HG03139 (cell line): ENCODE measurements around the gene SYT5.
"Not testable (repeated sequence)": the region's sequence is repeated elsewhere in the genome, so short reads cannot be mapped to it uniquely, and the experiment has no call there.

Experiments
- ATAC-seq: cut with Tn5 transposase; IDR thresholded peaks from one replicate; pipeline ENCODE4 v1.9.1; 2021; ENCODE audit not compliant: unreplicated experiment

SYT5 gene

DNA sequence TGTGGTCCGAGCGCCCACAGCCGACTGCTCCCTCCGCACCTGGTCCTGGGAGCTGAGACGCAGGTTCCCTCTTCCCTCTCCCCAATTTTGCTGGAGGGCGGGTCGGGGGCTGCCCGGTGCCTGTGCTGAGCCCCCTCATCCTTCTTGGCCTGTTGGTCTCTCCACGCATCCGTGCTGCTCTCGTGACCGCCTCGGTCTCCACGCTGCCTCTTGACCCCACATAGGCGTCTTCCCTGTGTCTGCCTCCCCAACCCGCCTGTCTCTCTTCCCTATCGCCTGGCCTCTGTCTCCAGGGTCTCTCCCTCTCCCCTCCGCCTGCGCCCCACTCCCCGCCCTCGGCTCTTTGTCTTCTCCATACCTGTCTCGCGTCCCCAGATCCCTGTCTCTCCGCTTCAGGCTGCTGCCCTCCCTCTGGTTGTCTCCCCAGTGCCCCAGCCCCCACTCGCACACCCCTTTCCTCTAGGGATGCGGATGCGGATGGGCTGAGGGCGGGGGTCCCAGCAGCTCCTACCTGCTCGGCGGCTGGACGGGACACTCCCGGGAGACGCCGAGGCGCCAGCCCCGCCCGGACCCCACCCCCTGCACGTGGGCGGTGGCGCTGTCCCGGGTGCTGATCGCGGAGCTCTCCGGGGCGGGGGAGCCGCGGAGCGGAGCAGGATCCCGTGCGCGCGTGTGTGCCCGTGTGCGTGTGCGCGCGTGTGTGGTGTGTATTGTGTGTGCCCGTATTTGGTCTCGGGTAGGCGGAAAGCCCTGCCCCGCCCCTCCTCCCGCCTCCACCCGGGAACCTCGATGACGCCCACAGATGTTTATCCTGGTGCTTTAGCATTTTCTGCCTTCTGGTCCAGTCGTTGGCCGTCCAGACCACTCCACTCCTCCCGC, at the start of gene SYT5:
Gene SYT5 (minus strand): TSS at position 684 of the 879 bp plus-strand sequence. CDS start 1,248 bp downstream, outside the sequence.
- no peak for ATAC-seq

DNA sequence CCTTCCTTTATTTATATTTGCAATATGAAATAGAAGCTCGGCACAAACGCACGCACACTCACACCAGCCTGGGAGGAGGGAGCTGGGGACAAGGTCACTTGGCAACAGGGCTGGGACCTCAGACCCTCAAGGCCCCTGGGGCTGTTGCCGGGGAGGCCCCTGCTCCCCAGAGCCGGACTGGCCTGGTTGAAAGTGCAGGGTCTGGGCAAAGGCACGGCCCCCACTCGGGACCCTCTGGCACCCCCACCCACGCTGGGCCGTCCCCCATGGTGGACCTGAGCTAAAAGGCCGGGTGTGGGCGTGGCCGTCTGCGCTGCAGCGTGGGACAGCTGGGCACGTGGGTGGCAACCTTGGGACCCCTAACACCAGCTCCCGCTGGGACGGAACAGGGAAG, 49.7 kb upstream of the SYT5 start:
- no peak for ATAC-seq

DNA sequence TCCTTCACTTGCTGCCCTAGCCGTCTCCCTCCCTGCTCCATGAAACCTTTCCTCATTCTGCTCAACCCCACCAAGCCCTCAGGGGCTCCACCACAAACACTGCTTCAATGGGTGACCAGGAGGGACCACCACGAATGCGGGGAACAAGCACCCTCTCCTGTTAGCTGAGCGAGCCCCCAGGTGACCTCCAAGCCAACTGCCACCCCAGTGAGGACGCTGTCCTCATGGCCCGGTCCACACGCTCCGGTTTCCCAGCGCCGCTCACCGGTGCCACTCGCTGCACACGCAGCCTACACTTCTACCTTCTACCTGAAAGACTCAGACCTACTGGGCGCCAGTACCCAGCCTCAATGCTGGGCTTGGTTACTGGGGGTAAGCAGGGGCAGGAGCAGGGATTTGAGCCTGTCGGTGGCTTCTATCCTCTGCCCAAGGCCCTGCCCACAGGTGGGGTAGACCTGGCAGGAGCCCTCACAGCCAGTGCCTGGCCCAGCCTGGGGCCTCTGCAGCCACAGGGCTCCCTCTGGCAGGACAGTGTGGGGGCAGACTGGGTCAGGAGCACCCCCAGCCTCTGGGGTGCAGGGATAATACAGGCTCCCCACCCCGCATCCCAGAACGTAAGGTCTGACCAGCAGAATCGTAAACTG, 49.2 kb upstream of the SYT5 start:
- no peak for ATAC-seq

DNA sequence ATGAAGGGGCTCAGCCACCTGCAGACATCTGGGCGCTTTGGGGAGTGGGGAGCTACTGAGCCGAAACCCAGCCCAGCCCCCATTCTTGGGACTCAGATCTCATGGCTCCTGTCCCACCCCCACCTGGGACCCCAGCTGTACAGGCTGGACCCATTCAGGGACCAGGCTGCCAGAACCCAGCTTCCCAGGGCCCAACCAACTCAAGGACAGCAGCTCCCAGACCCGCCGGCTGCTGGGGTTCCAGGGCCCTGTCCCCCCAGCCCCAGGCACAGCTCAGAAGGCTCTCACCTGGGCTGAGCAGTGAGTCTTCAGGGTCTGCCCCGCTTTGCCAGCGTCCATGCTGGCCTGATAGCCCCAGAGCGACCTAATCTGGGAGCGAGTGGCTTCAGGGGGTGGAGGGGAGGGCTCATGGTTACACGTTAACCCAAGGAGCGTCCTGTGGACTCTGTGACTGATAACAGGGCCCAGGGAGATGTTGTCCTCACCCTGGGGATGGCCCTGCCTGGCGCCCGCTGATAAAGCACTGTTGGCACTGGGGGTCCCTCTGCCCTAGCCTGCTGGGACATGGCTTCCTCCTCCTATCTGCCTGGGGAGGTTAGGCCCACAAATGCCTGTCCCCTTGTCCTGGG, 48.4 kb upstream of the SYT5 start, which contains the start of gene TMEM86B:
Gene TMEM86B (minus strand): TSS at position 361 of the 629 bp plus-strand sequence. CDS start 22 bp downstream, at position 339.
- no peak for ATAC-seq

DNA sequence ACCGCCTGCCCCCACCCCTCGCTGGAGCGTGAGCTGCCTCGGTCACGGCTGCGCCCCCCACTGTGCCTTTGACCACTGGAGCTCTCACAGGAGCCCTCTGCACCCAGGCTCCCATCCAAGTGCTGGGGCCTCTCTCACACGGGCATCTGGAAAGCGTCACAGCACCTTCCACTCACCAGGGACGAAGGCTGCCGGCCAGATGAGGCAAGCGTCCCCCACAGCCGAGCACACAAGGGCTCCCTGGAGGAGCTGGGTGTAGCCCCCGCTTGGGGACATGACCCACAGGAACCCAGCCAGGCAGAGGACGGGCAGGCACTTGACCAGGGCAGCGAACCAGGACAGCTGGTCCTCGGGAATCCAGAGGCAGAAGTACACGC, 47.9 kb upstream of the SYT5 start:
- no peak for ATAC-seq

DNA sequence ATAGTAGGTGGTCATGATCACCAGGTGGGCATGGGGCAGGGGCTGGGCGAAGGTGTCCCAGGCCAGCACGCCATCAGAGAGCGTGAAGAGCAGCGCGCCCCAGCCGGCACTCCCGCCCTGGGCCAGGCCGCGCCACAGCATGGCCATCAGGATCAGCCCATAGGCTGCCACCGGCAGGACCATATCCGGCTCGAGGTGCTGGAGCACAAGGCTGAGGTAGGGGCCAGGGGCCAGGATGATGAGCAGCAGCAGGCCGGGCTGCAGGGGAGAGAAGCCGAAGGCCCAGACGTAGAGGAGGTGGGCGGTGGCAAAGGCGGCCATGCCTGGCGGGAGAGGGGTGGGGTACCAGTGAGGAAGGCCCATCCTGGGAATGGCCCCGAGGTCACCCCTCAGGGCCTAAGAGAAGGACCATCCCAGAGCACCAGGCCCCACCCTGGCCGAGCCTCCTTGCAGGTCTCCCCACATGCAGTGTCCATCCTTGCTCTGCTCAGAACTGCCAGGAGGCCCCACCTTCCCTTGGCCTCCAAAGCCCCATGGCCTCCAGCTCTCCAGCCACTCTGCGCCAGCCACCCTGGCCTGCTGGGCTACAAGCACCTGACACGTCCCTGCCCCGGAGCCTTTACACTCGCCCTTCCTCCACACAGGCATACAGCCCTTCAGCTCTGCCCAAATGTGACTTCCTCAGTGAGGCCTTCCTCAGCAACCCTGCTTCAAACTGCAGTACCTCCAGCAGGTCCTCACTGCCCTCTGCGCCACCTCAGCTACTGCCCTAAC, 47.3 kb upstream of the SYT5 start:
- ATAC-seq, result no peak

DNA sequence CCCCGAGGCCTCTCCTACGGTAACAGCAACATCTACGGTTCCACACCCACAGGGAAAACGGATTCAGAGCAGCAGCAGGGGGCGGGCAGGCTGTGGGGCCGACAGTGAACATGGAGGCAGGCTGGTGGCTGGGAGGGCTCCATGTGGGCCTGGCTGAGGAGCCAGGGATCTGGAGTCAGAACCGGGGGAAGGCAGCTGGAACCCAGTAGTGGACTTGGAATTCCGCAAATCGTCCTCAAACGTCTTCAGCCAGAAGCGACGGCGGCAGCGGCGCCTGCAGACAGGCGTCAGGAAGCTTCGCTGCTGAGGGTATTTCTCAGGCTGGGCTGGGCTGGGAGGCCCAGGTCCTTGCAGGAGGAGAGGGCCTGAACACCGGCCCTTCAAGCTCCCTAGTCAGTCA, 46.7 kb upstream of the SYT5 start:
- no peak for ATAC-seq

DNA sequence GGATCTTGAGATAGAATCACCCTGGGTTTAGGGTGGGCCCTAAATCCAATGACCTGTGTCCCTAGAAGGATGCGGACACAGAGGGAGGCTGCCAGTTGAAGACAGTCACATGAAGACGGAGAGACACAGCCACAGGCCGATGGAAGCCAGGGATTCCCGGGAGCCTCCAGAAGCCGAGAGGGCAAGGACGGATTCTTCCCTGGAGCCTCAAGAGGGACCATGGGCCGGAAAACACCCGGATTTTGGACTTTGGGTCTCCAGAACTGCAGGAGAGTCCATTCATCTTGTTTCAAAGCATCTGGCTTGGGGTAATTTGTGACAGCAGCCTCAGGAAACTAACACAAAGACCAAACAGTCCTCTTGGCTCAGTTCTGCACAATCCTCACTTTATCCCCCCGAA, 46.2 kb upstream of the SYT5 start:
- ATAC-seq, result no peak

DNA sequence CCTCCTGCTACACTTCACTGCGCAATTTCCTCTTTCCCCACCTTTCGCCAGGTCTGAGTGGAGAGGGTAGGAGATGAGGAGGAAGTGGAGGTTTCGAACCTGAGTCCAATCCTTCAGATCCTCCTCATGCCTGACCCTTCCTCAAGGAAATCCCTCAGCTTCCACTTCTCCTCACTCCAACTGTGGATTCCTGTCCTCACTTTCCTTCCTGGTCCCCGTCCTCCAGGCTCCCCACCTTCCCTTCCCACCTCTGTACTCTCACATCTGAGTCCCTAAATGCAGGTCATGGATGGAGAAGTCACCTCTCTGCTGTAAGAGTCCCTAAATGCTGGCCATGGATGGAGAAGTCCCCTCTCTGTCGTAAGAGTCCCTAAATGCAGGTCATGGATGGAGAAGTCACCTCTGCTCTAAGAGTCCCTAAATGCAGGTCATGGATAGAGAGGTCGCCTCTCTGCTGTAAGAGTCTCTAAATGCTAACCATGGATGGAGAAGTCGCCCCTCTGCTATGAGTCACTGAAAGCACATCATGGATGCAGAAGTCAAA, 45.4 kb upstream of the SYT5 start:
- no peak for ATAC-seq

DNA sequence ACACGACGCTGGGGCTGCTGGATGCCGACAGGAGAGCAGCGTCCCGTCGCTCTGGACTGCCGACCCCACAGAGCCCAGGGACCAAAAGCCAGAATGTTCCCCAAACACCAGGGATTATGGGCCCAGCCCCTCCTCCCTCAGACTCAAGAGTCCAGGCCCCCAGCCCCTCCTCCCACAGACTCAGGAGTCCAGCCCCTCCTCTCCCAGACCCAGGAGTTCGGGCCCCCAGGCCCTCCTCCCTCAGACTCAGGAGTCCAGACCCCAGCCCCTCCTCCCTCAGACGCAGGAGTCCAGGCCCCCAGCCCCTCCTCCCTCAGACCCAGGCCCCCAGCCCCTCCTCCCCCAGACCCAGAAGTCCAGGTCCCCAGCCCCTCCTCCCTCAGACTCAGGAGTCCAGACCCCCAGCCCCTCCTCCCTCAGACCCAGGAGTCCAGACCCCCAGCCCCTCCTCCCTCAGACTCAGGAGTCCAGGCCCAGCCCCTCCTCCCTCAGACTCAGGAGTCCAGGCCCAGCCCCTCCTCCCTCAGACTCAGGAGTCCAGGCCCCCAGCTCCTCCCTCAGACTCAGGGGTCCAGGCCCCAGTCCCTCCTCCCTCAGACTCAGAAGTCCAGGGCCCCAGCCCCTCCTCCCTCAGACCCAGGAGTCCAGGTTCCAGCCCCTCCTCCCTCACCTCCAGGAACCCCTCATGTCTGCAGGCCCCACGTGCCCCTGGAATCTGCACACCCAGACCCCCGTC, 44.8 kb upstream of the SYT5 start:
- ATAC-seq, result not testable (repeated sequence)

DNA sequence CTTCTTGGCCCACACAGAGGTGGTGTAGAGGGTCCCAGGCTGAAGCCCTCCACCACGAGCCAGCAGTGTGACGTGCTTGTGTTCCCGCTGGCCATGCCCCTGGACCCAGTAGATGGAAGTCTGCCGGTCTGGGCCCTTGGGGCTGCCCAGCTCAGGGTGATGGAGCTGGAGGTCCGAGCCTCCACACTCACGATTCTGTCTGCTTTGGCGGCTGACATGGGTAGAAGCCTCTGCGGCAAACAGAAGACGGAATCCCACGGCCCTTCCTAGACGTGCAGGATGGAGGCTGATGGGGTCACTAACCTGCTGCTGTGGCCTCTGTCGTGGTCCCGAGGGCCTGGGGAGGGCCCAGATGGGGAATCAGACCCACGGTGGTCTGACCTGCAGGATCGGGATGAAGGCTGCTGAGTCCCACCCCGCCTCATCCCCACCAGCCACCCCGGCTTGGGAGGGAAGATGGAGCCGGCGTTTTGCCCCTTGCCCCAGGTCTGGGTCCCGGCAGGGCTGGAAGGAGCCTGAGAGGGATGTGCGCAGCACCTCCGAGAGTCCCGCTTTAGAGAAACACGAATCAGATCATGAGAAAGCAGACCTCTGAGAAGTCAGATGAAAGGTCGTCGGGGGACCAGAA, 44.1 kb upstream of the SYT5 start:
- ATAC-seq, result no peak

DNA sequence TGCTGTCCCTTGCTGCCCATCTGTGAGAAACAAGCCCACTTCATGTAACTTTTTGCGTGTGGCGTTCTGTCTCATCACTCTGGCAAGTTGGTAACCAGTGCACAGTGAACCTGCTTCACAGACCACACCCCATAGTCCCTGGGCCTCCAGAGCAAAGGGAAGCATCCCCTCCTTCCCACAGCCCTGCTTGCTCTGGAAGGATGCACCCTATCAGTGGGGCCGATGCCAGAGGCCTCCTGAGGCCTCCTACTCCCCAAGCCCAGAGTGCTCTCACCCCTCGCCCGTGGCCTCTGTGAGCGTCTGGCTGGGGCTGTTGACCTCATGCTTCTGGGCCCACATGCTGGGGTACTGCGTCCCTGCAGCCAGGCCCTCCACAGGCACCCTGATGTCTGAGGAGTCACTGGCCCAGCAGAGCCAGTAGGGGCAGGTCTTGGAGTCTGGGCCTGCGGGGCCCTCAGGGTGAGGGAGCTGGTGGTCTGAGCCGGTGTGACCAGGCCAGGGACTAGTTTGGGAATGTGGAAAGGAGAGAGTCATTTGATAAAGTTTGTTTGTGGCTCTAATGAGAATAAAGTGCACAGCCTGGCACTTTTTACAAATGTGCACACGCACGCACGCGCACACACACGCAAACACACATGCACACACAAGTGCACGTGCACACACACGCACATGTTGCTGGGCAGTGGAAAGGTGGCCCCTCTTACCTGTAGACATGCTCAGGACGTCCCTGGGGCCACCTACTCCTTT, 43.4 kb upstream of the SYT5 start:
- no peak for ATAC-seq

DNA sequence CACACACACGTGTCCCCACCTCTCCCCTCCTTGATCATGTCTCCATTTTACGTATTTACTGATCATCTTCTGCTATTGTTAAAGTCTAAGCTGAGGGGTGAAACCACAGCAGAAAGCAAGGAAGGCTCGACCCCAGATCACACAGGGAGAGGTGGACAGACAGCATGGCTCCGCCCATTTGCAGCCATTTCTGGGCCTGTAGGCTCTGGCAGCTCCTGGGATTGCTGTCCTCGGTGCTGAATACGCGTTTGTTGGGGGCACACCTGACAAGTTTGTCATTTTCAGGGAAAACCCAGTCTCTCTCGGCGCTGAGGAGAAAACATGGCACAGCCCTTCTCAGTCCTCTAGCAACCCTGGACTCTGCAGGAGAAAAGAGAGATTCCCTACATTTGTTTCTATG, 40.4 kb upstream of the SYT5 start:
- ATAC-seq, result no peak

DNA sequence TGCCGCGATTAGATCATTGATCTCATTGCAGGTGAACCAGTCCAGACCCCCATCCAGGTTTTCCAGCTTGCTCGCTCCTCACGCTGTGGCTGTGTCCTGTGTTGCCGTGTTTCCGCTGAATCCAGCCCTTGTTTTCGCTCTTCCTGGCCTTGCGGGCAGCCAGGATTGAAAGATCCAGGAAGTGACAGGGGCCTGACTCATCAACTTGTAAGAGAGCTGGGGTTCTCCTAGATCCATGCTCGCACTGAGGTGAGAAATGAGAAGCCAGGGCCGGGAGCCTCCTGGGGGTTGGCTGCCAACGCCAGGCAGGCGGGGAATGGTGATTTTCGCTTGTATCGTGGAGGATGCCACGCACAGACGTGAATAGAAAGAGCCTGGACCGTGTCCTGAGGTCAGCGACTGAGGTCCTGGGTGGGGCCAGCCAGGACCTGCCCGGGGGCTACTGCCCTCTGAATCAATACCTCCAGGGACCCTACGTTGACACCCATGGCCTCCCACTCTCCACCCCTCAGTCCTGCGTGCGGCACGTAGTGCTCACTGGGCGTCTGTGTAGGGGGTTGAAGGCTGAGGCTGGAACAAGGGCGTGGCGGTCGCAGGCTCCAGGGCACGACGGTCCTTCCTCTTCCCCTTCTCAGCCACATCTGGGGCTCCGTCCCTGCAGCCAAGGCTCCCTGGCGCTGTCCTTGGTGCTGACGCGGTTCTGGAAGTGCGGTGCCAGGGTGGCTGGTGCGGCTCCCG, 36.5 kb upstream of the SYT5 start:
- no peak for ATAC-seq

DNA sequence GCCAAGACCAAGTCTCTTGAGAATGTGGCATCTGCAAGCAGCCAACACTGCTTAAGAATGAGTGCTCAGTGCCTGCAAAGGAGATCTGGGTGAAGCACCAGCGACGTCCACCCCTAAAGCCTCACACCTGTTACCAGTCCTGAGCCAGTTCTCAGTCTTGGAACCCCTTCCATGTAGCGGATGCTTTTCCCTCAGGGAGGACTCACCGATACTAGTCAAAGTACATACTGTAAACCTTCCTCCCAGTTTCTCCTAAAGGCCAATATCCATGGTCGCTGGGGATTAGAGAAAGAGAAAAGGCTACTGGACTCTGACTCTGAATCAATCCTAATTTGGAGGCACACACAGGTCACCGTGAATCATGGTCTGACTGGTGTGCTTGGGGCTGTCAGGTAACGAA, 33.5 kb upstream of the SYT5 start:
- ATAC-seq, result no peak

DNA sequence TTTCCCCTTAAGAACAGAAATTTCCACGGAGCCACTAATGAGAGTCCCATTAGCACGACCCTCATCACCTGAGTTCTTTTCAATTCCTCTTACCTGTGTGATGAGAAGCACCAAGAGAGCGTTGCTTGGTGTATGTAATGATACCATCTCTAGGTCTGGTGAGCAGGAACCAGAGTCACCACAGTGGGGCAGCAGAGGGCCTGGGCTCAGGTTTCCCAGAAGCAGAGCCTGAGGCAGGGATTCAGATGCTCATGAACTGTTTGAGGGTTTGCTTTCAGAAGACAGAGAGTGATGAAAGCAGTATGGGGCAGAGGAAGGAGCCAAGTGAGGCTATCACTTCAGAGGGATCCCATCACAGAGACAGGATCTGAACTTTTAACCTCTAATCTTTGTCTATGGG, 32.4 kb upstream of the SYT5 start:
- no peak for ATAC-seq

DNA sequence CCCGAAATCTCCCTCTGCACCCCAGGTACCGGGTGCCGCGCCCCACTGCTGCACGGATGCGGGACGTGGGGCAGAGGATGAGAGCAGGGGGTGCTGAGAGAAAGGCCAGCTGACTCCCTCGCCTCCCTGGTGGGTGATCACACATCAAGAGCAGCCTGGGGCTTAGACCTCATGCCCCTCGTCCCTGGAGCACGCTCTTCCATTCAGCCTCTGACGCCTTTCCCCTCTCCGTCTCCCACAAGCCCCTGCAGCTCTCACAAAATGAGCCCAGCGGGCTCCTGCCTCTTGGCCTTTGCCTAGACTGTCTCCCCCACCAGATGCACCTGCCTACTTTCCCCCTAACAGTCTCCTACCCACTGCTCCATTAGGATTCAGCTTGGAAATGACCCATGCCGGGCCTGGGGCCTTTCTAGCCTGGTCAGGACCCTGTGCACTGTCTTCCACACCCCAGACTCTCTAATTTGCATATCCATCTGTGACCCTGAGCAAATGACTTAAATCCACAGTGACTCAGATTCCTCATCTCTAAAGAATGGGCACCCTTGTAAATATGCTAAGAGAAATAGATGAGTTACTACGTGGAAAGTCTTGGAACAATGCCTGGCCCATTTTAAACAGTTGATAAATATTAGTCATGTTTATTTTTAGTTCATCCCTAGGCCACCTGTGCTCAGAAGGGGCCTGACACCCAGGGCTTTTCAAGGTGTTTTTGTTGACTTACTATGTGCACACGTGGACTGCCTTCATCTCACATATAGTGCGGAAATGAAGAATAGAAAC, 29.8 kb upstream of the SYT5 start:
- ATAC-seq, result no peak
